K562 (cell line): Measurements from ENCODE around the gene PRSS50.

ENCODE experiments used
- ATF3 ChIP-seq, 2 experiments: fragments of 450-650 bp in 1 of 2; sonication (generic) in 1 of 2; formaldehyde crosslinking in 1 of 2; IDR thresholded peaks in 1 of 2; conservative IDR thresholded peaks in 1 of 2; 2 replicates each; pipeline versions ENCODE4 v1.6.1 to v1.8.1; 2016 to 2023; ENCODE audit warnings: mild to moderate bottlenecking in 2 of 2, moderate library complexity in 2 of 2, inconsistent platforms in 1 of 2, missing genetic modification reagents in 1 of 2
- CAMTA2 ChIP-seq: fragments of 250-450 bp; sonication (Bioruptor Pico); conservative IDR thresholded peaks from 2 replicates; pipeline ENCODE4 v1.5.1; 2022
- CTCF ChIP-seq, 3 experiments: IDR thresholded peaks in 2 of 3; conservative IDR thresholded peaks in 1 of 3; 2 replicates each; pipeline ENCODE4 v1.5.1; 2011 to 2012; ENCODE audit warnings: low read length in 3 of 3, mild to moderate bottlenecking in 3 of 3, control low read depth in 2 of 3, improper control_type of control experiment in 1 of 3, inconsistent platforms in 1 of 3, low read depth in 1 of 3, mixed read lengths in 1 of 3, moderate library complexity in 1 of 3; ENCODE audit not compliant: insufficient read depth in 2 of 3
- FOXP1 ChIP-seq: sonication (generic); formaldehyde crosslinking; IDR thresholded peaks from 2 replicates; pipeline ENCODE4 v1.8.0; 2022; ENCODE audit warnings: mild to moderate bottlenecking, missing genetic modification reagents
- HMBOX1 ChIP-seq: sonication (generic); IDR thresholded peaks from 2 replicates; pipeline ENCODE4 v1.6.1; 2016
- MAFK ChIP-seq: IDR thresholded peaks from 2 replicates; pipeline ENCODE4 v1.6.1; 2011; ENCODE audit warnings: low read length, improper control_type of control experiment
- POLR2A ChIP-seq: fragments of 450-650 bp; conservative IDR thresholded peaks from 2 replicates; pipeline ENCODE4 v1.6.1; 2016
- POLR2AphosphoS5 ChIP-seq: IDR thresholded peaks from 2 replicates; pipeline ENCODE4 v1.6.1; 2011; ENCODE audit warnings: mild to moderate bottlenecking, low read depth, low read length, moderate library complexity; ENCODE audit not compliant: control insufficient read depth, insufficient read depth
- PTBP1 ChIP-seq: fragments of 200-400 bp; formaldehyde crosslinking; IDR thresholded peaks from 2 replicates; pipeline ENCODE4 v1.6.1; 2017; ENCODE audit warnings: low read depth, low read length
- PURB ChIP-seq: sonication (generic); formaldehyde crosslinking; IDR thresholded peaks from 2 replicates; pipeline ENCODE4 v1.9.0; 2021; ENCODE audit warnings: low read depth, mild to moderate bottlenecking, missing genetic modification reagents
- SMARCC2 ChIP-seq: fragments of 450-650 bp; IDR thresholded peaks from 2 replicates; pipeline ENCODE4 v1.6.1; 2017; ENCODE audit warnings: antibody characterized with exemption, moderate library complexity, mild to moderate bottlenecking, low read depth
- ZNF23 ChIP-seq: fragments of 250-450 bp; sonication (Bioruptor Pico); IDR thresholded peaks from 2 replicates; pipeline ENCODE4 v1.4.0; 2020; ENCODE audit warnings: mild to moderate bottlenecking
- ZNF274 ChIP-seq: IDR thresholded peaks from 2 replicates; pipeline ENCODE4 v1.6.1; 2011; ENCODE audit warnings: low read depth, mild to moderate bottlenecking, low read length, moderate library complexity, borderline replicate concordance
- ZNF318 ChIP-seq, 2 experiments: fragments of 450-650 bp; IDR thresholded peaks; 2 replicates each; pipeline ENCODE4 v1.6.1; 2016; ENCODE audit warnings: mild to moderate bottlenecking in 2 of 2, borderline replicate concordance in 1 of 2, low read depth in 1 of 2, moderate library complexity in 1 of 2

- TF ChIP-seq POLR2A = no peak
- no peak for TF ChIP-seq FOXP1 (CRISPR knock-in tag)
- no peak for TF ChIP-seq SMARCC2
- TF ChIP-seq ATF3 (IDR thresholded peaks at IDR 0.05) = no peak
- TF ChIP-seq ATF3 (CRISPR knock-in tag; conservative IDR thresholded peaks at IDR 0.05) = no peak
- TF ChIP-seq PURB (CRISPR knock-in tag) = no peak
- no peak for TF ChIP-seq HMBOX1
- TF ChIP-seq MAFK = no peak
- TF ChIP-seq POLR2AphosphoS5 = no peak
- no peak for TF ChIP-seq CAMTA2 (CRISPR knock-in tag)
- TF ChIP-seq ZNF274 = no peak
- no peak for TF ChIP-seq ZNF23 (CRISPR knock-in tag)
- no peak for TF ChIP-seq ZNF318 (IDR thresholded peaks at IDR 0.05; ENCODE audit: borderline replicate concordance in 1 of 2, low read depth in 1 of 2)
- no peak for TF ChIP-seq PTBP1
- no peak for TF ChIP-seq CTCF (IDR thresholded peaks at IDR 0.05 in 2 of 3, conservative IDR thresholded peaks at IDR 0.05 in 1 of 3; ENCODE audit: insufficient read depth in 2 of 3, low read depth in 1 of 3, low read length in 3 of 3)
Measured at GRCh38 chr3:46763178-46763577, 45.5 kb upstream of the PRSS50 start.
